ENCODE data around the gene FRG2B.
"Not testable (repeated sequence)": the region's sequence is repeated elsewhere in the genome, so short reads cannot be mapped to it uniquely, and the experiment has no call there.

FRG2B gene

GRCh38 chr10:133626695-133627094, at the start of gene FRG2B:
Gene FRG2B (minus strand): TSS chr10:133626795. CDS start chr10:133626742, 53 bp downstream.
- not testable (repeated sequence) for DNase-seq (ENCODE audit: low read depth)

- DNase-seq (ENCODE audit: low read depth) = not testable (repeated sequence)
Measured at GRCh38 chr10:133667446-133667845, 40.9 kb upstream of the FRG2B start.

GRCh38 chr10:133663544-133664160, 37.1 kb upstream of the FRG2B start:
- DNase-seq (ENCODE audit: low read depth) = not testable (repeated sequence)

- not testable (repeated sequence) for DNase-seq (ENCODE audit: low read depth)
Measured at GRCh38 chr10:133661122-133661521, 34.5 kb upstream of the FRG2B start.

- not testable (repeated sequence) for DNase-seq (ENCODE audit: low read depth)
Measured at GRCh38 chr10:133660516-133660915, 33.9 kb upstream of the FRG2B start.

- DNase-seq (ENCODE audit: low read depth) = not testable (repeated sequence)
Measured at GRCh38 chr10:133657276-133657675, 30.7 kb upstream of the FRG2B start.

GRCh38 chr10:133648872-133649455, 22.4 kb upstream of the FRG2B start:
- not testable (repeated sequence) for DNase-seq (ENCODE audit: low read depth)

- not testable (repeated sequence) for DNase-seq (ENCODE audit: low read depth)
Measured at GRCh38 chr10:133647075-133647748, 20.6 kb upstream of the FRG2B start.

GRCh38 chr10:133637846-133638235, 11.2 kb upstream of the FRG2B start:
- DNase-seq (ENCODE audit: low read depth) = not testable (repeated sequence)

GRCh38 chr10:133637202-133637845, 10.7 kb upstream of the FRG2B start:
- DNase-seq (ENCODE audit: low read depth) = not testable (repeated sequence)

GRCh38 chr10:133630723-133631249, 4.2 kb upstream of the FRG2B start:
- not testable (repeated sequence) for DNase-seq (ENCODE audit: low read depth)

- DNase-seq (ENCODE audit: low read depth) = not testable (repeated sequence)
Measured at GRCh38 chr10:133622544-133622943, 4.1 kb downstream of the FRG2B start.

- no peak for DNase-seq (ENCODE audit: low read depth)
Measured at GRCh38 chr10:133618851-133619250, 7.7 kb downstream of the FRG2B start.

GRCh38 chr10:133617196-133617595, 9.4 kb downstream of the FRG2B start:
- no peak for DNase-seq (ENCODE audit: low read depth)

- DNase-seq (ENCODE audit: low read depth) = no peak
Measured at GRCh38 chr10:133616371-133617130, 10.0 kb downstream of the FRG2B start.

- no peak for DNase-seq (ENCODE audit: low read depth)
Measured at GRCh38 chr10:133614830-133615580, 11.6 kb downstream of the FRG2B start.

- no peak for DNase-seq (ENCODE audit: low read depth)
Measured at GRCh38 chr10:133613699-133614098, 12.9 kb downstream of the FRG2B start.

- DNase-seq (ENCODE audit: low read depth) = no peak
Measured at GRCh38 chr10:133611079-133611478, 15.5 kb downstream of the FRG2B start.

- DNase-seq (ENCODE audit: low read depth) = no peak
Measured at GRCh38 chr10:133608855-133609254, 17.7 kb downstream of the FRG2B start.

- not testable (repeated sequence) for DNase-seq (ENCODE audit: low read depth)
Measured at GRCh38 chr10:133603434-133603833, 23.2 kb downstream of the FRG2B start.

GRCh38 chr10:133600657-133601056, 25.9 kb downstream of the FRG2B start:
- DNase-seq (ENCODE audit: low read depth) = no peak
